ENCODE results near the gene PTPRCAP. TPM values are rescaled to one million over a fixed set of nuclear protein-coding genes. Genes with fewer than 3 reads are reported as not detected.

PTPRCAP gene
- total and polyA plus RNA-seq, 9 of the 15 experiments (the other 6 are each of a cell fraction or from before 2014, with no cell fraction given), result 0.22 to 2.0 (median 1.1) TPM; not detected in 4

DNA sequence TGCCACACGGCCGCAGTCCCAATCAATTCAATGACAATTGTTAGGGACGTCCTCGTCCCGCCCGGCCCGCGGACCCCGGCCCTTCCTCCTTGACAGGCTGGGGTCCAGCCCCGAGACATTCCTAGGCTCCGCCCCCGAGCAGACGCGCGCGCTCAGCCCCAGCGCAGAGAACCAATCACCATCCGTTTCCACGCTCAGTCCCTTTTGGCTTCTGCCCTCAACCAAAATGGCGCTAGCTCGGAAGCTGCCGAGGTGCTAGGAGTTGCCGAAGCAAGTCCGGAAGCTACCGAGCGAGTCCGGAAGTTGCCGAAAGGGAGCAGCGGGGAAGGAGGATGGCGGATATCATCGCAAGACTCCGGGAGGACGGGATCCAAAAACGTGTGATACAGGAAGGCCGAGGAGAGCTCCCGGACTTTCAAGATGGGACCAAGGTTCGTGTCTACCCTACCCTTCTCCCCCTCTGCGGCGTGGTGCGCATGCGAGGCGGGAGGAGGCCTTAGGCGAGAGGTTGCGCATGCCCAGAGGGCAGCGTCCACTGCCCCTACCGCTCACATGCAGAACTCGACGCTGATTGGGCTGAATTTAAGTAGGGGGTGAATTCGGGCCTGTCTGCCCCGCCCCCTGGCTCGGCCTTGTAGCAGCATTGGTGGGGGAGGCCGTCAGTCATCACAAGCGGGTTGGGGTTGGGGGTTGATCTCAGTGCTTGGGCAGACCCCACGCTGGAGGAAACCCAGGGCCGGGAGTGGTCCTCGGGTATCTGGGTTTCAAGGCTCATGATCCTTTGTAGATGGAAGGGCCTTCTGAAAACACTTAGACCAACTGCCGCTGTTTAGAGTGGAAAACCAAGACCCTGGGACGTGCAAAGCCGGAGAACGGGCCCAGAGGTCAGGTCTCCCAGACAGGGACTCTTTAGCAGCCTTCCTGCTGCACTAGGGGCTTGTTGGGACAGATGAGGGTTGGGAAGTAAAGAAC, 45.6 kb upstream of the PTPRCAP start, which contains the start of gene AIP (continued):
- TF ChIP-seq SMAD4 (CRISPR knock-in tag; conservative IDR thresholded peaks at IDR 0.05) (peak; percentile 7; the same call in 1 of the 2 replicates), SIX5 (IDR thresholded peaks at IDR 0.05; ENCODE audit: borderline replicate concordance in 1 of 2, insufficient read depth in 1 of 2, low read depth in 1 of 2, low read length in 2 of 2) (peak; percentile 37 to 38; a peak in 2 of 4 replicates), ZZZ3 (IDR thresholded peaks at IDR 0.05) (0 out of 2 replicates have a peak, but pooled peaks have one; percentile 31), TEAD4 (IDR thresholded peaks at IDR 0.05; ENCODE audit: low read length) (0 out of 2 replicates have a peak, but pooled peaks have one; percentile 35), TEAD4 (CRISPR knock-in tag; IDR thresholded peaks at IDR 0.05; ENCODE audit: borderline replicate concordance) (peak; percentile 95; the same call in 1 of the 2 replicates), MYC (IDR thresholded peaks at IDR 0.05; ENCODE audit: low read depth, low read length) (peak; percentile 21; the same call in 1 of the 2 replicates), MYC (CRISPR knock-in tag; IDR thresholded peaks at IDR 0.05; ENCODE audit: borderline replicate concordance, low read depth) (no peak), HDAC1 (IDR thresholded peaks at IDR 0.05) (peak in 1 of 2 experiments; percentile 6; a peak in 1 of 4 replicates)
- TF ChIP-seq, protein P1, sequence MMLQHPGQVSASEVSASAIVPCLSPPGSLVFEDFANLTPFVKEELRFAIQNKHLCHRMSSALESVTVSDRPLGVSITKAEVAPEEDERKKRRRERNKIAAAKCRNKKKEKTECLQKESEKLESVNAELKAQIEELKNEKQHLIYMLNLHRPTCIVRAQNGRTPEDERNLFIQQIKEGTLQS (IDR thresholded peaks at IDR 0.05), result no peak
- TF ChIP-seq, protein P1 (CRISPR knock-in tag; conservative IDR thresholded peaks at IDR 0.05), result peak; percentile 95
- TF ChIP-seq, protein P2, sequence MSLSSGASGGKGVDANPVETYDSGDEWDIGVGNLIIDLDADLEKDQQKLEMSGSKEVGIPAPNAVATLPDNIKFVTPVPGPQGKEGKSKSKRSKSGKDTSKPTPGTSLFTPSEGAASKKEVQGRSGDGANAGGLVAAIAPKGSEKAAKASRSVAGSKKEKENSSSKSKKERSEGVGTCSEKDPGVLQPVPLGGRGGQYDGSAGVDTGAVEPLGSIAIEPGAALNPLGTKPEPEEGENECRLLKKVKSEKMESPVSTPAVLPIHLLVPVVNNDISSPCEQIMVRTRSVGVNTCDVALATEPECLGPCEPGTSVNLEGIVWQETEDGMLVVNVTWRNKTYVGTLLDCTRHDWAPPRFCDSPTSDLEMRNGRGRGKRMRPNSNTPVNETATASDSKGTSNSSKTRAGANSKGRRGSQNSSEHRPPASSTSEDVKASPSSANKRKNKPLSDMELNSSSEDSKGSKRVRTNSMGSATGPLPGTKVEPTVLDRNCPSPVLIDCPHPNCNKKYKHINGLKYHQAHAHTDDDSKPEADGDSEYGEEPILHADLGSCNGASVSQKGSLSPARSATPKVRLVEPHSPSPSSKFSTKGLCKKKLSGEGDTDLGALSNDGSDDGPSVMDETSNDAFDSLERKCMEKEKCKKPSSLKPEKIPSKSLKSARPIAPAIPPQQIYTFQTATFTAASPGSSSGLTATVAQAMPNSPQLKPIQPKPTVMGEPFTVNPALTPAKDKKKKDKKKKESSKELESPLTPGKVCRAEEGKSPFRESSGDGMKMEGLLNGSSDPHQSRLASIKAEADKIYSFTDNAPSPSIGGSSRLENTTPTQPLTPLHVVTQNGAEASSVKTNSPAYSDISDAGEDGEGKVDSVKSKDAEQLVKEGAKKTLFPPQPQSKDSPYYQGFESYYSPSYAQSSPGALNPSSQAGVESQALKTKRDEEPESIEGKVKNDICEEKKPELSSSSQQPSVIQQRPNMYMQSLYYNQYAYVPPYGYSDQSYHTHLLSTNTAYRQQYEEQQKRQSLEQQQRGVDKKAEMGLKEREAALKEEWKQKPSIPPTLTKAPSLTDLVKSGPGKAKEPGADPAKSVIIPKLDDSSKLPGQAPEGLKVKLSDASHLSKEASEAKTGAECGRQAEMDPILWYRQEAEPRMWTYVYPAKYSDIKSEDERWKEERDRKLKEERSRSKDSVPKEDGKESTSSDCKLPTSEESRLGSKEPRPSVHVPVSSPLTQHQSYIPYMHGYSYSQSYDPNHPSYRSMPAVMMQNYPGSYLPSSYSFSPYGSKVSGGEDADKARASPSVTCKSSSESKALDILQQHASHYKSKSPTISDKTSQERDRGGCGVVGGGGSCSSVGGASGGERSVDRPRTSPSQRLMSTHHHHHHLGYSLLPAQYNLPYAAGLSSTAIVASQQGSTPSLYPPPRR (CRISPR knock-in tag; IDR thresholded peaks at IDR 0.05; ENCODE audit: borderline replicate concordance), result peak; percentile 97
